Kidney (tissue), 14 donors: ENCODE results near the gene GARIN5B. TPM values are rescaled to one million over a fixed set of nuclear protein-coding genes. Genes with fewer than 3 reads are reported as not detected.
A peak's percentile ranks its signal among the peaks of the same experiment; 100 is the strongest.

Experiments used
- DNase-seq, 5 donors: peaks; one replicate each; pipeline ENCODE4 v3.0.0-alpha.2; 2013 to 2020
- FAIRE-seq: peaks from 2 replicates; lab custom pipeline; 2012; peaks lifted over from hg19 to GRCh38; lab: Jason Lieb, UNC
- H3K27ac ChIP-seq, 2 donors: one replicate each; pipeline ENCODE4 v1.7.0; 2013; ENCODE audit warnings: low read depth in 2 of 2, low read length in 2 of 2, inconsistent platforms in 1 of 2
- H3K27me3 ChIP-seq: one replicate; pipeline ENCODE4 v1.7.1; 2013; ENCODE audit warnings: low read length, inconsistent platforms; ENCODE audit not compliant: control insufficient read depth, insufficient read depth
- H3K36me3 ChIP-seq, 3 donors: one replicate each; pipeline versions ENCODE4 v1.7.0 to v1.7.1; 2013; ENCODE audit warnings: low read length in 3 of 3, control low read depth in 1 of 3, inconsistent platforms in 1 of 3; ENCODE audit not compliant: insufficient read depth in 3 of 3, control insufficient read depth in 2 of 3
- H3K4me1 ChIP-seq, 3 donors: one replicate each; pipeline versions ENCODE4 v1.7.0 to v1.7.1; 2013; ENCODE audit warnings: low read length in 3 of 3, inconsistent platforms in 1 of 3, low read depth in 1 of 3; ENCODE audit not compliant: control insufficient read depth in 2 of 3, insufficient read depth in 2 of 3
- H3K4me3 ChIP-seq, 3 donors: one replicate each; pipeline versions ENCODE4 v1.7.0 to v1.8.1; 2013; ENCODE audit warnings: low read length in 3 of 3, control low read depth in 1 of 3, inconsistent platforms in 1 of 3
- H3K9ac ChIP-seq, 3 donors: one replicate each; pipeline versions ENCODE4 v1.7.0 to v1.7.1; 2013; ENCODE audit warnings: low read length in 3 of 3, control low read depth in 1 of 3, inconsistent platforms in 1 of 3
- H3K9me3 ChIP-seq, 3 donors: one replicate each; pipeline versions ENCODE4 v1.7.0 to v1.7.1; 2013; ENCODE audit warnings: low read length in 3 of 3, control low read depth in 1 of 3, inconsistent platforms in 1 of 3; ENCODE audit not compliant: control insufficient read depth in 2 of 3, insufficient read depth in 1 of 3
- CTCF ChIP-seq: IDR thresholded peaks from 3 replicates; pipeline ENCODE4 v1.5.1; 2012; ENCODE audit warnings: mild to moderate bottlenecking, moderate library complexity, borderline replicate concordance; ENCODE audit not compliant: insufficient read depth; ENCODE audit errors: extremely low read depth
- intact Hi-C: fragments of 100-400 bp; cut with DNase I; formaldehyde crosslinking; loops from one replicate; pipeline ENCODE4 v1.11.1; 2022
- polyA plus RNA-seq: library from polyadenylated mRNA; stranded (reverse); fragments of 350-450 nt; fragmentation: Illumina TruSeq; extraction: RNeasy Lipid Tissue Mini Kit (QIAGEN cat#74804); gene quantifications from one replicate; pipeline ENCODE4 v1.2.3, GENCODE V29; 2014; ENCODE audit warnings: low read depth, low replicate concordance; ENCODE audit not compliant: insufficient read depth
- total RNA-seq: library from RNA; stranded (reverse); fragmentation: NEBNext Ultra II Directional; extraction: Animal tissue kit (Norgen Biotek cat#: 25700); gene quantifications from one replicate; pipeline ENCODE4 v1.2.1, GENCODE V29; 2021
- donor health status: control.
- donor health status: control.
- donor health status: control.
- donor health status: control.
- donor health status: control.
- donor health status: DM: yes; HTN: yes; CAD: no.
- donor health status: Normal renal cell carcinoma (clear cell type).

GARIN5B gene
- total and polyA plus RNA-seq, 2 donors from 2014 or later, result not detected

DNA sequence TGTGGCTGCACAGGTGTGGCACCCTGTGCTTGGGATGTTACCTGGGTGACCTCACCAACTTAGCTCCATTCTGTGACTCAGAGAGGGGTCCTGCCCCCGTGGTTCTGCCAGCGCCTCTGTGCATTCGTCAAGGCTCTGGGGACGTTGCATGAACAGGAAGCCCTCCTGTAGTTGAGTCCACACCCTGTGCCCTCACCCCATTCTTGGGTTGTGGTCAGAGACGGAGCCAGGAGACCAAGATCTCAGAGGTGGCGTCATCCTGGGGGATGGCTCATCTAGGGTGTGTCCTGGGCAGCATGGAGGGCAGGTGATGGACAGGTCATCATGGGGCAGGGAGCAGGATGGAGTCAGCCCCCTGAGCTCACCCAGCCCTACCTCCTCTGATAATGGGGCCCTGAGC is 11.0 kb downstream of the GARIN5B start:
- H3K4me3 ChIP-seq, result no peak overlapping the region
- no peak overlapping the region for H3K9ac ChIP-seq
- no peak for TF ChIP-seq CTCF
- no peak overlapping the region for H3K27ac ChIP-seq
- no peaks in the 10 kb centered on the region for H3K36me3 ChIP-seq
- H3K4me1 ChIP-seq, result peaks cover 0 to 6% (median 0%) of the 10 kb centered on the region in 3 donors
- peaks cover 15% of the 10 kb centered on the region for H3K27me3 ChIP-seq
- H3K9me3 ChIP-seq, result no peaks in the 10 kb centered on the region
- intact Hi-C loops, result no loop called here
- FAIRE-seq, result no peak
- DNase-seq, result peak in 1 of 5 donors; percentile 35

DNA sequence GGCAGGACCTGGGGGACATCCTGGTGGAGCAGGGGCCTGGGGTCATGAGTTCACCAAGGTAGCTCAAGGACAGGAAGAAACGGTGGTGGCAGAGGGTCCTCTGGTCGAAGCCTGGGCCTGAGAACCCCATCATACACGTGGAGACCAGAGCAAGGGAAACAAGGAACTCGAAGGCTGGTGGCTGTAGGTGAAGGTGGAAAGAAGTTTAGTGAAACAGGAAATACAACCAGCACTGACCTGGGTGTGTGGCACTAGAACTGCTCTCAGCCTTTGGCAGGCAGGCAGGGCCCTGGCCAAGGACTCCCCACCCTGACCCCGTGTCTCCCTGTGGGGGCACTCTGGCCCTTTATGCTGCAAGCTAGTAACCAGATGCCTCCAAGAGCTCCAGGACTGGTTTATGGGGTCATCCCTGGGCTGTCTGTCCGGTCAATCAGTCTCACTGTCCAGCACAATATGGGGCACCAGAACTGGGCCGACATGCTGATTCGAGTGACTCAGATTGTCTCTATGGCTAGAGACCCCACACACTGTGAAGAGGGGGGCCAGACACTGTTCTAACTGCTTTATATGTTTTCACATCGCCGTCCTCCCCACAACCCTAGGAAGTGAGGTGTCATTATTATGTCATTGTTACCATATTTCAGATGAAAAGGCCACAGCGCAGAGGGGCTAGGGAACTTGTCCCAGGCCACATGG is 12.3 kb downstream of the GARIN5B start:
- H3K27ac ChIP-seq, result no peak overlapping the region
- H3K4me3 ChIP-seq, result no peak overlapping the region
- H3K9me3 ChIP-seq, result no peaks in the 10 kb centered on the region
- no peak for FAIRE-seq
- no peak for TF ChIP-seq CTCF
- peaks cover 0 to 6% (median 0%) of the 10 kb centered on the region in 3 donors for H3K4me1 ChIP-seq
- intact Hi-C loops, result no loop called here
- peaks cover 15% of the 10 kb centered on the region for H3K27me3 ChIP-seq
- no peaks in the 10 kb centered on the region for H3K36me3 ChIP-seq
- peak in 1 of 5 donors; percentile 31 for DNase-seq
- H3K9ac ChIP-seq, result no peak overlapping the region

GRCh38 chr19:55348317-55349034 is 14.6 kb downstream of the GARIN5B start:
- Histone ChIP-seq H3K27me3 (peaks cover 13% of the 10 kb centered on the region), H3K27ac (no peak overlapping the region), H3K9me3 (no peaks in the 10 kb centered on the region), H3K4me3 (no peak overlapping the region), H3K36me3 (no peaks in the 10 kb centered on the region), H3K4me1 (peaks cover 0 to 3% (median 0%) of the 10 kb centered on the region in 3 donors), H3K9ac (no peak overlapping the region)
- no peak for TF ChIP-seq CTCF
- FAIRE-seq (no peak), DNase-seq (peak in 4 of 5 donors; percentile 73 to 84 (median 79))
- intact Hi-C loops, result no loop called here
